ENCODE data around the gene BICRA. TPM values are rescaled to one million over a fixed set of nuclear protein-coding genes. Genes with fewer than 3 reads are reported as not detected.

The BICRA gene
- total and polyA plus RNA-seq, 2 donors from 2014 or later = 3.2 to 14.7 TPM

- Histone ChIP-seq H3K4me3 (ENCODE audit: low read length in 3 of 3) (no peak overlapping the region), H3K9ac (ENCODE audit: low read length in 3 of 3) (no peak overlapping the region), H3K9me3 (ENCODE audit: control insufficient read depth in 2 of 3, insufficient read depth in 1 of 3, low read length in 3 of 3) (no peaks in the 10 kb centered on the region), H3K27me3 (ENCODE audit: control insufficient read depth, insufficient read depth, low read length) (no peaks in the 10 kb centered on the region), H3K4me1 (ENCODE audit: control insufficient read depth in 2 of 3, insufficient read depth in 2 of 3, low read depth in 1 of 3, low read length in 3 of 3) (peaks cover 0 to 3% (median 0%) of the 10 kb centered on the region in 3 donors), H3K27ac (ENCODE audit: low read depth in 2 of 2, low read length in 2 of 2) (no peak overlapping the region), H3K36me3 (ENCODE audit: control insufficient read depth in 2 of 3, insufficient read depth in 3 of 3, low read length in 3 of 3) (peaks cover 0 to 8% (median 8%) of the 10 kb centered on the region in 3 donors)
- TF ChIP-seq CTCF (IDR thresholded peaks at IDR 0.05; ENCODE audit: borderline replicate concordance, extremely low read depth, insufficient read depth) = peak; percentile 97
- intact Hi-C loops (cut with DNase I) = loop anchor here (5.0 to 10.0 kb wide), 2 partner anchors 261 to 403 kb away; no protein-coding TSS in a partner anchor
- FAIRE-seq = no peak
- DNase-seq = peak; percentile 73 to 87 (median 81)
Observed at GRCh38 chr19:47697863-47698609, 89.1 kb downstream of the BICRA start.

- Histone ChIP-seq H3K9ac (ENCODE audit: low read length in 3 of 3) (no peak overlapping the region), H3K9me3 (ENCODE audit: control insufficient read depth in 2 of 3, insufficient read depth in 1 of 3, low read length in 3 of 3) (no peaks in the 10 kb centered on the region), H3K27ac (ENCODE audit: low read depth in 2 of 2, low read length in 2 of 2) (no peak overlapping the region), H3K27me3 (ENCODE audit: control insufficient read depth, insufficient read depth, low read length) (no peaks in the 10 kb centered on the region), H3K4me1 (ENCODE audit: control insufficient read depth in 2 of 3, insufficient read depth in 2 of 3, low read depth in 1 of 3, low read length in 3 of 3) (peaks cover 0 to 3% (median 0%) of the 10 kb centered on the region in 3 donors), H3K4me3 (ENCODE audit: low read length in 3 of 3) (no peak overlapping the region), H3K36me3 (ENCODE audit: control insufficient read depth in 2 of 3, insufficient read depth in 3 of 3, low read length in 3 of 3) (peaks cover 0 to 8% (median 8%) of the 10 kb centered on the region in 3 donors)
- FAIRE-seq = no peak
- TF ChIP-seq CTCF (IDR thresholded peaks at IDR 0.05; ENCODE audit: borderline replicate concordance, extremely low read depth, insufficient read depth) = no peak
- intact Hi-C loops (cut with DNase I) = loop anchor here (5.0 to 10.0 kb wide), 2 partner anchors 261 to 404 kb away; no protein-coding TSS in a partner anchor
- DNase-seq = peak in 1 of 5 donors; percentile 75
Observed at GRCh38 chr19:47698631-47699359, 89.9 kb downstream of the BICRA start.

- intact Hi-C loops (cut with DNase I) = loop anchor here (5.0 to 10.0 kb wide), 2 partner anchors 262 to 405 kb away; no protein-coding TSS in a partner anchor
- no peaks in the 10 kb centered on the region for H3K27me3 ChIP-seq (ENCODE audit: control insufficient read depth, insufficient read depth, low read length)
- H3K27ac ChIP-seq (ENCODE audit: low read depth in 2 of 2, low read length in 2 of 2) = no peak overlapping the region
- H3K4me1 ChIP-seq (ENCODE audit: control insufficient read depth in 2 of 3, insufficient read depth in 2 of 3, low read depth in 1 of 3, low read length in 3 of 3) = peaks cover 0 to 3% (median 0%) of the 10 kb centered on the region in 3 donors
- DNase-seq (peak in 3 of 5 donors; percentile 19 to 47 (median 32)), FAIRE-seq (no peak)
- H3K36me3 ChIP-seq (ENCODE audit: control insufficient read depth in 2 of 3, insufficient read depth in 3 of 3, low read length in 3 of 3) = peaks cover 0 to 8% (median 8%) of the 10 kb centered on the region in 3 donors
- no peaks in the 10 kb centered on the region for H3K9me3 ChIP-seq (ENCODE audit: control insufficient read depth in 2 of 3, insufficient read depth in 1 of 3, low read length in 3 of 3)
- no peak overlapping the region for H3K4me3 ChIP-seq (ENCODE audit: low read length in 3 of 3)
- H3K9ac ChIP-seq (ENCODE audit: low read length in 3 of 3) = no peak overlapping the region
- peak; percentile 46 for TF ChIP-seq CTCF (IDR thresholded peaks at IDR 0.05; ENCODE audit: borderline replicate concordance, extremely low read depth, insufficient read depth)
Observed at GRCh38 chr19:47699360-47699917, 90.5 kb downstream of the BICRA start.
